ENCODE data around the gene CFAP157.
A peak's percentile ranks its signal among the peaks of the same experiment; 100 is the strongest.
"Not testable (repeated sequence)": the region's sequence is repeated elsewhere in the genome, so short reads cannot be mapped to it uniquely, and the experiment has no call there.

Gene CFAP157

DNA sequence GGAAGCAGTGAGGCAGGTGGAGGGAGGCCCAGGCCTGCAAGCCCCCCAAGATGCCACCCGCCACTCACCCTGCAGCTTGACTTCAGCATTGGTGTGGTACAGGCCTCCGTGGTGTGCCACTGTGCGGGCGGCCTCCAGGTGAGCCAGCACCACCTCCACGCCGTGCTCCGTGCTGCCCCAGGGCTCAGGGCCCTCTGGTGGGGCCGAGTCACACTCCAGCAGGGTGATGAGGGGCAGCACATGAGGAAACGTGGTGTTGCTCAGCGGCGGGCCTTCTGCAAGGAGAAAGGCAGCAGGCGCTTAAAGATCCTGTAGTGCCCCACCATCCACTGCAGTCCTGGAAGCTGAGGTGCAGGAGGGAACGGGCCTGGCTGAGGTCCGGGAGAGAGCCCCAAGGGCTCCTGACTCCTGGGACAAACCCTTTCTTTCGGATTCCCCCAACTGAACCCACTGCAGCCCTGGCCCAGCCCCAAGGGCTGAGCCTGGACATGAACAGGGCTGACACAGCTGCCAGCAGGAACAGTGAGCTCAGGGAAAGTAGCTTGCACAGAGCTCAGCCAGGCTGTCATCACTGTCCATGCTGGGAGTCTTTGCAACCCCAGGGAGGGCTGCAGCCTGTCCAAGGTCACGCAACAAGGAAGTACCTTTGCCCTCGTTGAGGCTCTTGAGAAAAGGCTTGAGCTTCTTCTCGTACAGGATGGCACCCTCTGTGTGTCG is 33.0 kb downstream of the CFAP157 start:
- DNase-seq: peak; percentile 13

DNA sequence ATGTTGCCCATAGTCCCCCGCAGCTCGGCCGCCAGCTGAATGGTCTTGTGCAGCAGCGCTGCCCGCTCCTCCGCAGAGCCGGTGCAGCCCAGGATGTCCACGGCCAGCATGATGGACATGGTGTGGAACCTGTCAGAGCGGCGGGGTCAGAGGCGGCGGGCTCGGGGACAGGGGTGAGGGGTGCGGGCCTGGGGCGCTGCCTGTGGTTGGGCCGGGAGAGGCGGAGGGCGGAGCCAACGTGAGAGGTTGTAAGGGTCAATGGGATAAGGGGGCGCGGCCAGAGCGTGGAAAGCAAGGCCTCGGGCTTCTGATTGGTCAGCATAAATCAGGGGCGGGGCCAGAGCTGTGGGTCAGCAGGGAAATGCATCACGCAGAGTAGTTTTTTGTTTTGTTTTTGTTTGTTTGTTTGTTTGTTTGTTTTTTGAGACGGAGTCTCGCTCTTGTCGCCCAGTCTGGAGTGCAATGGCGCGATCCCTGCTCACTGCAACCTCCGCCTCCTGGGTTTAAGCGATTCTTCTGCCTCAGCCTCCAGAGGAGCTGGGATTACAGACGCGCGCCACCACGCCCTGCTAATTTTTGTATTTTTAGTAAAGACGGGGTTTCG is 35.1 kb downstream of the CFAP157 start:
- DNase-seq: no peak

DNA sequence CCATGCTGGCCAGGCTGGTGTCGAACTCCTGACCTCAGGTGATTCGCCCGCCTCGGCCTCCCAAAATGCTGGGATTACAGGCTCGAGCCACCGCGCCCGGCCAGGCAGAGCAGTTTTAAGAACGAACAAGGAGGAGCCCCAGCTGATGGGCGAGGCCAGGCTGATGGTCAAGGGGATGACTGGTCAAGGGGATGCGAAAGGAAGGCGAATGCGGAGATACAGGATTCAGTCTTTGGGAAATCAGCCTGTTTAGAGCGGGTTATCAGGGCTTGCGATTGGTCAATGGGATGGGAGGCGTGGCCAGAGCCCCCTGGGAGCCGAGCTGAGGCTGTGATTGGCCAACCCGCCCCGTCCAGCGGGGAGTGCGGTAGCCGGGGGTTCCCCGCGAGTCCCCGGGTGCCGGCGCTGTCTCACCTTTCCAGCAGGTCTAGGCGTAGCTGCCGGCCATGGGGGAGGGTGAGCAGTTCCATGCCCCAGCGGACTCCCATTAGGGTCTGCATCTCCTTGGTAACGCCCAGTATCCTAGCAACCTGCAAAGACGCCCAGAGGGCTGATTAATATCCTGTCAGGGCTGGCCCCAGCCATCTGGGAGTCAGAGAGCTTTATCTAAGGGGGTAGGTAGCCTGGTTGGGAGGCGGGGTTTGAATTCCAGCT is 35.8 kb downstream of the CFAP157 start:
- no peak for DNase-seq

DNA sequence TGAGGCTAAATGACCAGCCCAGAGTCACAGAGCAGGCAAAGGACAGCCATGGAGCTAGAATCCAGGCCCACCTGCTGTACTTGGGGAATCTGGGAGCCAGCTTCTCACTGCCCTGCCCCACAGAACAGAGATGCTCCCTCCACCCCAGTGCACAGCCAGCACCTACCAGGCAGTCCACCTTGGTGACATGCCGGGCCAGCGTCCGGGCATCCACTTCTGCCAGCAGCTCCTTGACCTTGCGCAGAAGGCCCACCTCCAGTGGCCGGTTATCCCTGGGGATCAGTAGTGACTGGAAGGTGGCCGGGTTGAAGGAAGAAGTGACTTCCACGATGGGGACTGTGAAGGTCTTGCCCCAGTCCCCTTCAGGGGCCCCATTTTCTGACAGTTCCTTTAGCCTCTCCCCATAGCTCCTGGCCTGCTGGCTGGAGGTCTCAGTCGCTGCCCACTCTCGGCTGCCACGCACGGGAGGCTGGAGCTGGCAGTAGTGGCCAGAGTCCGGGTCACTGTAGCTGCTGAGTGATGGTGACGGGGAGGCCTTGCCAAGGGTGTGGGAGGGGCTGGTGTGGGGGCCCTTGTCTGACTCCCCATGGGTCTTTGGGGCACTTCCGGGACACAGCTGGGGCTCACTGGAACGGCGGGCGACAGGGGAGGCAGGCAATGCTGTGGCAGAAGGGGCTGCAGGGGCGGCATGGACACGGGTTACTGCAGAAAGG is 37.8 kb downstream of the CFAP157 start:
- no peak for DNase-seq

DNA sequence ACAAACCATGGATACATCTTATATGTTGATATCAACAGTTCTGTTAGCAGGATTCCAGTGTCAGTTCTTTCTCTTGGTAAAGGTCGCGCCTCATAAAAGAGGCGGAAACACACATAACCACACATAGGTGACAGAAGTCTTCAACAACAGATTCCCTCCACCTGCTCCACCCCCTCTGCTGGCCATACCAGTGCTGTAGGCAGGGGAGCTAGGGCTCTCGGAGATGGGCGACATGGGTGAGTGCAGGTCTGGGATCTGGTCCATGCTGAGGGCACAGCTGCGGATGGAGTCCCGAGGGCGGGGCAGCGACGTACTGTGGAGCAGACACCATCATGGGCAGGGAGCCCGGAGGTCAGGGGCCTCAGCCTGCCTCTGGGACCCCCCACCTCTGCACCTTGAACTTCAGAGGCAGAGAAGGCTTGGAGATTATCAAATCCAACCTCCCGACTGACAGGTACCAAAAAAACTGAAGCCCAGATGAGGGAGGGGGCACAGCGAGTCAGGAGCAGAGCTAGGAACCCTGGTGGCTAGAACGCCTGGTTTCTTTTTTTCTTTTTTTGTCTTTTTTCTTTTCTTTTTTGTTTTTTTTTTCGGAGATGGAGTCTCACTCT is 40.3 kb downstream of the CFAP157 start:
- DNase-seq: no peak

DNA sequence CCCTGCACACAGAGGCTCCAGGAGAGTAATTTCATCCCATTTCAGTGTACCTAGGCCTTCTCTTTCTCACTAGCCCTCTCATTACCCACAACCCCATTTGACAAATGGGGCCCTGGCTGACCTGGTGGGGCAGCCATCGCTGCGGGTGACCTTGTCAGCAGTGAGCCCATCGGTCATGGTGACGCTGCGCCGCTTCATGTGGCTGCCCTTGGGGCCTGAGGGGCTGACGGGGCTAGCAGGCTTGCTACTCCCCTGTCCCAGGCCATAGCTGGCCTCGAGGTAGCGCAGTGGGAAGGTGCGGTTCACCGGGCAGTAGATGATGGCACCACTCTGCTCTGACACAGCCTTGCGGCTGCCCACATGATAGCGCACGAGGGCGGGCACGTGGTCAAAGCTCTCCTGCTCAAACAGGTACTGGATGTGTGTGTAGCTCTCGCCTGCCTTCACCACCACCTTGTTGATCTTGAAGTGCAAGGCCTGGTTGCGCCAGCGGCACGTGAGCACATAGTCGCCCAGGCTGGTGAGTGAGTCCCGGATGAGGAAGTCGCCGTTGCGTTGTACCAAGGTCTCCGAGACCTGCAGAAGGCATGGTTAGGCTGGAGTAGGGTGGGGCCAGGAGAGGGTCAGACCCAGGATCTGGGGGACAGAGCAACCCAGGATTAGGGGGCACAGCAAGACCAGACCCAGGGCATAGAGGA is 42.5 kb downstream of the CFAP157 start:
- DNase-seq: no peak

DNA sequence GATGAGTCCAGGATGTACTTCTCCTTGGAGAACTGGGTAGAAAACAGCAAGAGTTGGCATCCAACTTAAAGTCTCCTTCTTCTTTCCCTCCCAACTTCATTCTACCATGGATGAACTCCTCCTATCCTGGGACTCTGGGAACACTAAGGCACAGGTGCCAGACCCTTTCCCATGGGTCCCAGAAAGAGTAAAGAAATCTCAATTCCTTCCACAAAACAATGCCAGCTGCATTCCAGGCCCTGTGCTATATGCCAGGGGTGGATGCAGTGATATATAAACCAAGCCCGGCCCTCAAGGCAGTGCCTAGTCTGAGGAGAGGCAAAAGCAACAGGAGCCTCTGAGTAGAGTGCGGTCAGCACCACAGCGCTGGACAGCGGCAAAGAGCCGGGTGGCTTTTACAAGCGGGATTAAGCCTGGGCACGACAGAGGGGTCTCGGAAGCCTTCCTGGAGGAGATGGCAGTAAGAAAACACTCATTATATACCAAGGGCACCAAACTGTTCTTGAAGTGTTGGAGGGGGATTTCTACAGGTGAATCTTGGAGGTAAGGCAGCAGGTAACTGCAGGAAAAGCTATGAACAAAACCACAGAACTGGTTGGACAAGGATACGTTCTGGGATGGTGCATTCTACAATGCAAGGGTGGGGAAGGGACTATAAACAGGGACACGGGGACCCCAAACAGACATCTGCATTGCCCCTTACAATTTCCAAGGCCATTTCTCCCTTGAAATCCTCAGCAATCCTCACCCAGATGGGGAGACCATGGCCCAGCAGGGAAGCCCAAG is 44.7 kb downstream of the CFAP157 start:
- DNase-seq: no peak

DNA sequence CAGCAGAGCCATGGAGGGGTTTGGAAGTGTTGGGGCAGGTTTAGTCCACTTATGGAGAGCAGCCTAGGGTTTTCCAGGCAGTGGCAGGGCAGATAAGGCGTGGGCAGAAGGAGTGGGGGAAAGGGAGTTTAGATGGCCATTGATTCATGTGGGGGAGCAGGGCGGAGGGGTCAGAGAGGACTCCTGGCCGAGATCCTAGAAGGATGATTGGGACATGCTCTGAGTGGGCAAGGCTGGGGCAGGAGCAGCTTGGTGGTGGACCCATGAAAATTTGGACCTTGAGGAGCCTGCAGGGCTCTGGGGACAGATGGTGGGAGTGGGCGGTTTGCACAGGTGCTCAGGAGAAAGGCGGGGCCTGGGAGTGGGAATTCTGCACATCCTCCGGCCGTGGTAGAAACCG is 46.4 kb downstream of the CFAP157 start:
- no peak for DNase-seq

DNA sequence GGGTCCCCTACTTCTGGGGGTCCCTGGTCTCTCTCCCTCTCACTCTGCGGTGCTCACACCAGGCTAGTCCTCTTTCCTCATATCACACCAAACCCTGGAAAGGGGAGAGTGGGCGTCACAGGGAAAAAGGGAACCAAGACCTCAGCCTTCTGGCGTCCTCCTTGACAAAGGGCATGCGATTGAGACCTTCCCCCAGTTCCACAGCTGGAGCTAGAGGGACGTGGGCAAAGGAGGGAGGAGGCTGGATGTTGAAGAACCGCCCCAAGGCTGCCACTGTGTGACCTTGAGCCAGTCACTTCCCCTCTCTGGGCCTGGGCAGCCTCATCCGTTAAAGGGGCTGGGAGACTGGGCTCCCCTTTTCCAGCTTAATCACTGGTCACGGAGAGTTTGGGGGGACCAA is 46.8 kb downstream of the CFAP157 start:
- DNase-seq: peak; percentile 36

DNA sequence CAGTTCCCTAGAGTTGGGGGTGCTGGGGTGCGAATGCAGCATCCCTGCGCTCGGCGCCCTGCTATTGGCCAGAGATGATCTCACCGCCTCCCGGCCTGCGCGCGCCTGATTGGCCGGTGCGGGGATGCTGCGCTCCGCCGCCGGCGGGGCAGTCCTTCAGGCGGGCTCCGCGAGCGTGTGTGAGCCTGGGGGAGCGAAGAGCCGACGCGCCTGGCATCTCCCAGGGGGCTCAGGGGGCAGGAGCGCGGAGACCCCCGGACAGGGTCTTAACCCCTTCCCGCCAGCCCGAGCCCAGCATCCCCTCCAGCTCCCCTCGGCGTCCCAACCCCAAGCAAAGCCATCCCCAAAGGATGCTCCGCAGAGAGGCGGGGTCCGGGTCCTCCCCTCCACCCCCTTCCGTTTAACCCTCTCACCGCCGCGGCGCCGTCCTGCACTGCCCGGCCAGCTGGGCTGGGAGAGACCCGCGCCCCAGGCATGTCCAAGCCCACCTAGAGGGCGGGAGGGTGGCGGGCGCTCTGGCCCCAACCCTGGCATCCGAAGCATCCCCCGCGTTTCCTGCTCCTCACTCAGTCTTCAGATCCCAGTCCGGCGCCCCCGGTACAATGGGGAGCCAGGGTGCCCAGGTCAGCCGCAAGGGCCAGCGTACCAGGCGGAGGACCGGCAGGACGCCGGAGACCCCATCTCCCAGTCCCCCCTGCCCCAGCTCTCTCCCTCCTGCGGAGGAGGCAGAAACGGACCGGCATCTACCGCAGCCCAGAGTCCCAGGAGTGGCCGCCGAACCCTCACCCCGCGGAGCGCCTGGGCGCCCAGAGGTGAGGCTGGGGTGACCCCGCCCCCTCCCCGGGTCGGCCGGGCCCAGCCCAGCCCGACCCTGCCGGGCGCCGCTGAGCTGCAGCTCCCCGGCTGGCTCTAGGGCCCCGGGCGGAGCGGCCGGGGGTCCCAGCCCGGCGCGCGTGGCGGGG is 47.6 kb downstream of the CFAP157 start:
- no peak for DNase-seq

DNA sequence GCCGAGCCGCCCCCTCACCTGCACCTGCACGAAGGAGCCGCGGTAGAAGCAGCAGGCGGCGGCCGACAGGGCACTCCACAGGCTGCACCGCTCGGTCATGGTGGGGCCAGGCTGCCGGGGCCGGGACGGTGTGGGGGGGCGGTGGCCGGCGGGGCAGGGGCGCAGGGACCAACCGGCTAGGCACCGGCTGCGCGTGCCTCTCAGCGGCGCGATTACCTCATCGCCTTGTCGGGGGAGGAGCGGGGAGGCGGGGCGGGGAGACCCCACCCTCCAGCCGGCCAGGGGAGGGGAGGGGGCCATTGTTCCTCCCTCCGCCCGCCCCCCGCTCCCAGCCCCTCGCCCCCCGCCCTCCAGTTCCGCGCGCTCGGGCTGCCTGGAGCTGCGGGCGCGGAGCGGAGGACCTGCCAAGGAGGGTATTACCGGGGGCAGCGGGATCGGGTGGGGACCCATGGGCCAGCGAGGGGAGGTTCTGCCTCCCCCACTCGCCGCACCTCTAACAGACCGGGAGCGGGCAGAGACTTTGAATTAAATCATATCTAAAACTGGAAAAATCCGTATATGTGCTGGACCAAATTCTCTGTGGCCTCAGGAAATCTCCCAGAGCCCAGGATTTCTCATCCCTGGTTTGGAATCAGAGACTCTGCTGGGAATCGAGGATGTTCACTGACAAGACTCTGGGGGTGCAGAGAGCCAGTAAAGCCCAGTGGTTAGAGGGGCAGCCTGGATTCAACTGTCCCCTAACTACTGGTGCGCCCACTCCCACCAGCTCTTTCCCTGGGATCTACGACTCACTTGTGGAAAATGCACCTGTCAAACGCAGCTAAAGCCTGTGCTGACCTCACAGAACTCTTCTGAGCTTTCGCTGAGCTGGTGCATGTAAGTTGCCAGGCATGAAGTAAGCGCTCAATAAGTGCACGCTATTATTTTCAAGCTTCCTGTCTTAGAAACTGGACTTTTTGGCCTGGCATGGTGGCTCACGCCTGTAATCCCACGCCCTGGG is 48.6 kb downstream of the CFAP157 start:
- DNase-seq: no peak

DNA sequence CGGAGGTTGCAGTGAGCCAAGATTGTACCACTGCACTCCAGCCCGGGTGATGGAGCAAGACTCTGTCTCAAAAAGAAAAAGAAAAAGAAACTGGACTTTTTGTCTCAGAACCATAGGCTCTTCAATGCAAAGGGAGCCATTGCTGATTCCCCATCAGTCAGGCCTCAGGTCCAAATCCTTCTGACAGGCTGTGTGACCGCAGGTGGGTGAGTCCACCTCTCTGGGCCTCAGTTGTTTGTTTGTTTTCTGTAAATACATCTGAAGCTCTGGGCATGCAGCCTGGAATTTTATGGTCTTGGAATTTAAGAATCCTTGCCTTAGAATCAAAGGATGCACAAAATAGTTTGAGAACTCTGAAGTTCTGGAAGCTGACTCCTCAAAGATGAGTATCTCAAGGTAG is 49.4 kb downstream of the CFAP157 start:
- no peak for DNase-seq

DNA sequence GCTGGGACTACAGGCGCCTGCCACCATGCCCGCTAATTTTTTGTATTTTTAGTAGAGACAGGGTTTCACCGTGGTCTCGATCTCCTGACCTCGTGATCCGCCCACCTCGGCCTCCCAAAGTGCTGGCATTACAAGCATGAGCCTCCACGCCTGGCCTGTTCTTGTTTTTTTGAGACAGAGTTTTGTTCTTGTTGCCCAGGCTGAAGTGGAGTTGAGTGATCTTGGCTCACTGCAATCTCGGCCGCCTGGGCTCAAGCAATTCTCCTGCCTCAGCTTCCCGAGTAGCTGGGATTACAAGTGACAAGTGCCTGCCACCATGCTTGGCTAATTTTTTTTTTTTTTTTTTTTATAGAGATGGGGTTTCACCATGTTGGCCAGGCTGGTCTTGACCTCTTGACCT is 50.0 kb downstream of the CFAP157 start:
- not testable (repeated sequence) for DNase-seq

DNA sequence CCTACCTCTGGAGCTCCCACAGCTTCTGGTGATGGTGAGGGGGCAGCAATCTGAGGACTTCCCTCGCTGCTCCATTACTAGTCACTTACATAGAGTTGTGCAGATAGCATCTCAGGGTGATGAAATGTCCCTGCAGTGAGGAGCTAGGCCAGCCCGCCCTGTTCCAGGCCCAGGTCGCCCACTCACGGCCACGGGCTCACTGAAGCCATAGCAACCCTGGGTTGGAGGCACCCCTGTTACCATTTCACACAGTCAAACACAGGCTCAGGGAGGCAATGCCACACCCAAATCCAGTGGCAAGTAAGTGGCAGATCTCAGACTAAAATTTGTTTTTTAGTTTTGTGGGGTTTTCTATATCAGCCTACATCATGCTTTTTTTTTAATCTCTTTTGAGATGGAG is 52.1 kb downstream of the CFAP157 start:
- DNase-seq: no peak

DNA sequence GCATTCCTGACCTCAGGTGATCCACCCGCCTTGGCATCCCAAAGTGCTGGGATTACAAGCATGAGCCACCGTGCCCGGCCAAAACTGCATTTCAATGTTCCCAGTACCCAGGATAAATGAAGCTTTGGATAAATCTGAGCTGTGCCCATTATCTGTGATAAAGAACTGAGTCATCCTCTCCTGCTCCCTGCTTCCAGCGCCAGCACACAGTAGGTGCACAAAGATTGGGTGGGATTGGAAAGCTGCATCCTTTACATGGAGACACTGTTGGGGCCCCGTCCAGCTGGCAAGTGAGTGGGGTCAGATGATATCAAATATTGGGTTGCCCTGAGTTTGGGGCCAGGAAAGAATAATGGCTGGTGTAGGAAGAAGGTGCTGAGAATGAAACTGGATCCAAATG is 54.3 kb downstream of the CFAP157 start:
- no peak for DNase-seq

DNA sequence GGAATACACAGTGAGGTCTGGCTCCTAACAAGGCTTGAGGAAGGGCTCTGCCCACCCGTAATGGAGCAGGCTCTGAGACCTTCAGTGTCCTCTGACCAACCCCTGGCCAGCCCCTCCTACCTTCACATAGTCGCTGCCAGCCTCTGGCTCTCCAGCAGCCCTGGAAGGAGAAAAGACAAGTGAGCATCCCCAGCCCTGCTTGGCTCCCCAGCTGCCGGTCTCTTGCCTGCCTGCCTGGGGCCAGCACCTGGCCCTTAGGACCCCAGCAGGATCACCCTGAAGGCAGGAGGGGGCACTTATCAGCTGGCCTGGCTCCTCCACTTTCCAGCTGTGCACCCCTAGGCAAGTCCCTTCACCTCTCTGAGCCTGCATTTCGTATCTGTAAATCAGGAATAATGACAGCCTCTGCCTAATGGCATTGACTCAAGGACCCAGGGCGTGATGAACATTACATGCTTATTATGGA is 54.7 kb downstream of the CFAP157 start:
- no peak for DNase-seq

DNA sequence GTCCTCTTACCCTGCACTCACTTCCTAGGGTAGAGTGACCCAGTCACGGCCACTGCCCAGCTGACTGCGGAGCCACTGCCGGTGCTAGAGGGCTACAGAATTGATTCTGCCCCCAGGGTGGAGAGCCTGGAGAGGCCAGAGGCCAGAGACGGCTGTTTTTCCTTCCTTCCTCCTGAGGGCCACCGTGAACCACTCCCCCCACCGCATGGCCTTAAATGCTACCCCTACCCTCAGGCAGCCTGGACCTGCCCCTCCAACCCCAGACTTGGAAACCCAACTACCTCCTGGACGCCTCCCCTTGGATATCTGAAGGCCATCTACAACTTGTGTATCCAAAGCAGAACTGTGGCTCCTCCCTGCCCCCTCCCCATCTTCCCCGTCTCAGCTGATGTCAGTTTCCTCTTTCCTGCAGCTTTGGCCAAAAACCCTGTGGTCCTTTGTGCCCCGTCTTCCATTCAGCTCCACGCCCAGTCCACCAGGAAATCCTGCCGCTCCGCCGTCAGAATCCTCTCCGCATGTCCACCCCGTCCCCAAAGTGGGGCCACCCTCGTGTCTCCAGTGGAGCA is 55.4 kb downstream of the CFAP157 start:
- peak; percentile 52 for DNase-seq

DNA sequence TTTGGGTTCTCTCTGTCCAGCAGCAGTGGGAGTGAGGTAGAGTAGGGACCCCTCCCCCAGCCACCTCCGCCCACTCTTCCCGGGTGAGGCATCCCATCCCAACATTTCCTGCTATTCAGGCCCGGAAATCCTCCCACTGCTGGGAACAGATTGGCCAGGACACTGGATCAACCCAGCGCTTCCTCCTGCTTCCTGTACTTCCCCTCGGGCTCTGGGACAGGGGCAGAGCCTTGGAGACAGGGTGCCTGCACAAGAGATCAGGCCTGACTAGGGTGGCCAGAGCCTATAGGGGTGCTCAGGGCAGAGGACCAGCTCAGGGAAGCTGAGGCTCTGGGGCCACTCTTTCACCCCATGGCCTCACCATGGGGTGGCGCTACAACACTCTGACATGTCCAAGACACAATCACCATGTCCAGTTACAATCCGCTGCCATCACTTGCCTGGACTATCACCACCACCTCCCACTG is 57.2 kb downstream of the CFAP157 start:
- peak; percentile 58 for DNase-seq

DNA sequence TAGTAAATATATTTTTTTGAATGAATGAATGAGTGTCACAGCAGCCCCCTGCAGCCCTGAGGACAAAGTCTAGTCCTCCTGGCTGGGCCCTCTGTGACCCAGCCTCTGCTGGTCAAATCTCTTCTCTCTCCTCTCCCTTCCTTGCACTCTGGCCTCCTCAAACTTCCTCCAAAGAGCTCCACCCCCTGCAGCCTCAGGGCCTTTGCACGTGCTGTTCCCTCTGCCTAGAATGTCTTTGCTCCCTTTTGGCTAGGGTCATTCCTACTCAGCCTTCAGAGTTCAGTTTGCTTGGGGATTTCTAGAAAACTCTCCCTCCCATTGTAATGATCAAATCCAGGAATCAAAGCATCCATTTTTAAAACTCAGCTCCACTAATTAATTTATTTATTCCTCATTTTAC is 58.6 kb downstream of the CFAP157 start:
- DNase-seq: no peak

Data from suppressor macrophage treated with lipopolysaccharide for 4 hours (primary cell).